ENCODE measurements around the gene TSPAN9. TPM values are rescaled to one million over a fixed set of nuclear protein-coding genes. Genes with fewer than 3 reads are reported as not detected.

The TSPAN9 gene
- total RNA-seq, 1 donor = 13.0 TPM

- no peaks in the 10 kb centered on the region for H3K9me3 ChIP-seq (ENCODE audit: low read depth, low read length)
Measured at GRCh38 chr12:3284405-3284804, 207.2 kb downstream of the TSPAN9 start.

GRCh38 chr12:3285570-3285969, 208.4 kb downstream of the TSPAN9 start:
- Histone ChIP-seq H3K36me3 (ENCODE audit: insufficient read depth, low read length) (no peaks in the 10 kb centered on the region), H3K27ac (ENCODE audit: low read depth, low read length) (no peak overlapping the region), H3K9me3 (ENCODE audit: low read depth, low read length) (no peaks in the 10 kb centered on the region), H3K79me2 (ENCODE audit: insufficient read depth, low read length) (no peaks in the 10 kb centered on the region), H3K27me3 (ENCODE audit: insufficient read depth, low read length) (peaks cover 11% of the 10 kb centered on the region), H3K4me1 (ENCODE audit: insufficient read depth, low read length) (no peaks in the 10 kb centered on the region), H3K4me2 (ENCODE audit: insufficient read depth, low read length) (no peak overlapping the region), H3K4me3 (ENCODE audit: insufficient read depth, low read length) (no peak overlapping the region), H2AFZ (ENCODE audit: low read length) (no peak overlapping the region), H4K20me1 (ENCODE audit: insufficient read depth, low read length) (no peaks in the 10 kb centered on the region)
- TF ChIP-seq CTCF (IDR thresholded peaks at IDR 0.05; ENCODE audit: extremely low read depth, low read depth, low read length) = no peak
- DNase-seq (ENCODE audit: insufficient read length, low spot score, missing footprints) = peak; percentile 67

More at GRCh38 chr12:3284405-3284804, 207.2 kb downstream of the TSPAN9 start:
- no peak for TF ChIP-seq CTCF (IDR thresholded peaks at IDR 0.05; ENCODE audit: extremely low read depth, low read depth, low read length)
- H3K36me3 ChIP-seq (ENCODE audit: insufficient read depth, low read length) = no peaks in the 10 kb centered on the region
- no peaks in the 10 kb centered on the region for H3K79me2 ChIP-seq (ENCODE audit: insufficient read depth, low read length)
- no peaks in the 10 kb centered on the region for H3K4me1 ChIP-seq (ENCODE audit: insufficient read depth, low read length)
- peaks cover 7% of the 10 kb centered on the region for H3K27me3 ChIP-seq (ENCODE audit: insufficient read depth, low read length)
- no peak for DNase-seq (ENCODE audit: insufficient read length, low spot score, missing footprints)
- no peaks in the 10 kb centered on the region for H4K20me1 ChIP-seq (ENCODE audit: insufficient read depth, low read length)
- H3K27ac ChIP-seq (ENCODE audit: low read depth, low read length) = no peak overlapping the region
- H2AFZ ChIP-seq (ENCODE audit: low read length) = no peak overlapping the region
- H3K4me2 ChIP-seq (ENCODE audit: insufficient read depth, low read length) = no peak overlapping the region
- no peak overlapping the region for H3K4me3 ChIP-seq (ENCODE audit: insufficient read depth, low read length)

DNA sequence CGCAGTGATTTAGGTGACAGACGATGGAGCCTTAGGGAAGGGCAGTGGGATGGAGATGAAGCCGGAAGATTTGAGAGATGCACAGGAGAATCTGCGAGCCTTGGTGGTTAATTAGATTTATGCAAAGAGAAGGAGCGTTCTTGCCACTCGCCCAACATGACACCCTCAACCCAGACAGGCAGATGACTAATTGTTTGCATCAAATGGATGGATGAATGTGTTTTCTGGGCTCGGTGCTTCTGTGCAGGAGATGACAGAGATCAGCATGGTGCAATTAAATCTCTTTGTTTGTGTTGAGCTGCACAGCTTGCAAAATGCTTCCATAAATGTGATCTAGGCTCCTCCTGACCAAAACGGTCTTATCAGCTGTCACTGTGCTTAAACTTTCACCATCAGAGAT, 211.5 kb downstream of the TSPAN9 start:
- H3K27me3 ChIP-seq (ENCODE audit: insufficient read depth, low read length) = peaks cover 17% of the 10 kb centered on the region
- H3K79me2 ChIP-seq (ENCODE audit: insufficient read depth, low read length) = no peaks in the 10 kb centered on the region
- H4K20me1 ChIP-seq (ENCODE audit: insufficient read depth, low read length) = no peaks in the 10 kb centered on the region
- H3K36me3 ChIP-seq (ENCODE audit: insufficient read depth, low read length) = no peaks in the 10 kb centered on the region
- H3K4me2 ChIP-seq (ENCODE audit: insufficient read depth, low read length) = no peak overlapping the region
- H3K4me3 ChIP-seq (ENCODE audit: insufficient read depth, low read length) = no peak overlapping the region
- H3K27ac ChIP-seq (ENCODE audit: low read depth, low read length) = no peak overlapping the region
- TF ChIP-seq CTCF (IDR thresholded peaks at IDR 0.05; ENCODE audit: extremely low read depth, low read depth, low read length) = no peak
- DNase-seq (ENCODE audit: insufficient read length, low spot score, missing footprints) = no peak
- peaks cover 2% of the 10 kb centered on the region for H3K4me1 ChIP-seq (ENCODE audit: insufficient read depth, low read length)
- H2AFZ ChIP-seq (ENCODE audit: low read length) = no peak overlapping the region
- no peaks in the 10 kb centered on the region for H3K9me3 ChIP-seq (ENCODE audit: low read depth, low read length)

DNA sequence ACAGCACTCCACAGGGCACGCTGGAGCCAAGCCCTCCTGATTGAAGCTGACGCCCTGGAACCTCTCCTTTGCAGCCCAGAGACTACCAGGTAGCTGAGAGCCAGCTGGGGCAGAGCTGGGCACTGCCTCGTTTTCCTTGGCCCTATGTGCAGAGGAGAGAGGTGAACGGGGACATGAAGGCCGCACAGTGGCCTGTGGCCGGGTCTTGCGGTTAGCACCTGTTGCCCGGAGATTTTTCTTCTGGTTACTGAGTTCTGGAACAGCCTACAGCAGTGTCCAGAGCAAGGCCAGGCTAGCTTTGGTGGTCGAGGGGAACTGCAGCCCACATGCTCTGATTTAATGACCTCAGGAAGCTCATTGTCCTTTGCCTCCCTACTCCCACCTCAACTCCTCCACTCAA, 212.5 kb downstream of the TSPAN9 start:
- H3K79me2 ChIP-seq (ENCODE audit: insufficient read depth, low read length) = no peaks in the 10 kb centered on the region
- DNase-seq (ENCODE audit: insufficient read length, low spot score, missing footprints) = peak; percentile 79

More for the DNA sequence above, 212.5 kb downstream of the TSPAN9 start:
- Histone ChIP-seq H3K9me3 (ENCODE audit: low read depth, low read length) (no peaks in the 10 kb centered on the region), H3K27me3 (ENCODE audit: insufficient read depth, low read length) (peaks cover 17% of the 10 kb centered on the region), H2AFZ (ENCODE audit: low read length) (no peak overlapping the region), H3K4me2 (ENCODE audit: insufficient read depth, low read length) (no peak overlapping the region), H3K4me1 (ENCODE audit: insufficient read depth, low read length) (peaks cover 10% of the 10 kb centered on the region), H3K4me3 (ENCODE audit: insufficient read depth, low read length) (no peak overlapping the region), H4K20me1 (ENCODE audit: insufficient read depth, low read length) (no peaks in the 10 kb centered on the region), H3K27ac (ENCODE audit: low read depth, low read length) (no peak overlapping the region), H3K36me3 (ENCODE audit: insufficient read depth, low read length) (no peaks in the 10 kb centered on the region)
- TF ChIP-seq CTCF (IDR thresholded peaks at IDR 0.05; ENCODE audit: extremely low read depth, low read depth, low read length) = no peak

Data from osteoblast (primary cell).